Heart right ventricle (tissue), 16 donors: ENCODE results near the gene WRNIP1. TPM values are rescaled to one million over a fixed set of nuclear protein-coding genes. Genes with fewer than 3 reads are reported as not detected.
A peak's percentile ranks its signal among the peaks of the same experiment; 100 is the strongest.

ENCODE experiments used
- ATAC-seq, 8 donors: fragments of 200-7000 bp; cut with Tn5 transposase; one replicate each; pipeline ENCODE4 v1.9.1; 2020; ENCODE audit warnings: mild to moderate bottlenecking in 8 of 8, moderate library complexity in 8 of 8, moderate number of reproducible peaks in 1 of 8
- DNase-seq, 2 donors: peaks; one replicate each; pipeline ENCODE4 v3.0.0-alpha.2; 2020
- H3K27ac ChIP-seq, 10 donors: fragments of 200-600 bp; sonication (generic) in 2 of 10; one replicate each; pipeline versions ENCODE4 v1.5.0 to v1.8.0; 2020 to 2022; ENCODE audit warnings: mild to moderate bottlenecking in 3 of 10
- H3K27me3 ChIP-seq, 7 donors: fragments of 200-600 bp; one replicate each; pipeline ENCODE4 v1.8.0; 2021 to 2022; ENCODE audit warnings: mild to moderate bottlenecking in 2 of 7
- H3K36me3 ChIP-seq, 9 donors: fragments of 200-600 bp; sonication (generic) in 1 of 9; one replicate each; pipeline versions ENCODE4 v1.5.0 to v1.8.0; 2020 to 2022; ENCODE audit warnings: mild to moderate bottlenecking in 2 of 9
- H3K4me1 ChIP-seq, 9 donors: fragments of 200-600 bp; sonication (generic) in 1 of 9; one replicate each; pipeline versions ENCODE4 v1.5.0 to v1.8.0; 2020 to 2022; ENCODE audit warnings: mild to moderate bottlenecking in 4 of 9
- H3K4me3 ChIP-seq, 10 donors: fragments of 200-600 bp; sonication (generic) in 2 of 10; one replicate each; pipeline versions ENCODE4 v1.5.0 to v1.8.0; 2020 to 2022; ENCODE audit warnings: mild to moderate bottlenecking in 7 of 10, moderate library complexity in 2 of 10
- H3K9me3 ChIP-seq, 11 donors: fragments of 200-600 bp in 10 of 11; sonication (generic) in 2 of 11; one replicate each; pipeline versions ENCODE4 v1.5.0 to v1.8.0; 2013 to 2022; ENCODE audit warnings: mild to moderate bottlenecking in 2 of 11, control low read depth in 1 of 11, moderate library complexity in 1 of 11
- CTCF ChIP-seq, 9 donors: fragments of 200-600 bp; sonication (generic) in 2 of 9; IDR thresholded peaks; one replicate each; pipeline versions ENCODE4 v1.5.0 to v1.8.0; 2021 to 2022; ENCODE audit warnings: antibody characterized with exemption in 9 of 9, mild to moderate bottlenecking in 5 of 9, moderate library complexity in 1 of 9
- WGBS, 2 donors: extraction: QIAGEN DNeasy Blood & Tissue Kit; methylation state at CpG; one replicate each; pipeline ENCODE4 v1.1.7; 2013; ENCODE audit warnings: inconsistent platforms in 1 of 2; 5-methylcytosine and 5-hydroxymethylcytosine counted together
- intact Hi-C, 10 donors: fragments of 100-400 bp; cut with DNase I; formaldehyde crosslinking; loops; one replicate each; pipeline versions ENCODE4 v1.11.1 to v1.14.2; 2022
- polyA plus RNA-seq, 2 donors: library from polyadenylated mRNA; stranded (reverse); fragments of 200-250 nt; gene quantifications; one replicate each; pipeline ENCODE4 v1.2.3, GENCODE V29; 2013
- total RNA-seq, 10 donors: library from RNA; stranded (reverse); fragmentation: NEBNext Ultra II Directional in 3 of 10; extraction: Animal tissue kit (Norgen Biotek cat#: 25700) in 3 of 10; gene quantifications; one replicate each; pipeline versions ENCODE4 v1.2.1 to v1.2.4, GENCODE V29; 2021 to 2023
- donor health status: Arrhythmogenic right ventricular cardiomyopathy.
- donor health status: ischemic (EF 13 %, LVEDD 7.1; RV severe dilation, severe dysfunction).
- donor health status: healthy with polysubstance abuse.
- donor health status: DM: no; HTN: yes; CAD: no.
- donor health status: DM: no; HTN: no; CAD: no.
- donor health status: ischemic (EF 25% LVEDD 6.9; RV normal size, moderate dysfunction).
- donor health status: ischemic (EF 25% LVEDD 5.7; RV mildly dilated, moderate dysfunction).
- donor health status: healthy.
- donor health status: DM: yes; HTN: yes; CAD: no.
- donor health status: Ischemic cardiomyopathy.
- donor health status: ischemic (EF 35%, LVEDD 5.7; RV mildly dilated, moderate dysfunction).
- donor health status: nonischemic (EF 11% LVEDD 7.7; RV severe dilation, severe dysfunction).
- donor health status: DM: yes; HTN: yes; CAD: no.
- donor health status: PGD.
- donor health status: ischemic (EF 29% LVEDD 5.4; RV normal size, mild dysfunction).
- donor health status: nonischemic (EF 23%, LVEDD 6.1; RV moderate dilation, normal function).

Gene WRNIP1
- total and polyA plus RNA-seq, 12 donors, result 29.7 to 44.9 (median 35.6) TPM

- no peak for DNase-seq
- peak in 1 of 8 donors; percentile 12 for ATAC-seq
- Histone ChIP-seq H3K36me3 (no peaks in the 10 kb centered on the region), H3K27me3 (no peaks in the 10 kb centered on the region), H3K4me1 (peaks cover 0 to 49% (median 30%) of the 10 kb centered on the region in 9 donors), H3K4me3 (no peak overlapping the region), H3K9me3 (no peaks in the 10 kb centered on the region), H3K27ac (peak overlapping the region in 4 of 10 donors; percentile 12 to 50 (median 44))
- intact Hi-C loops, result no loop called here
- no peak for TF ChIP-seq CTCF (IDR thresholded peaks at IDR 0.05)
- WGBS, 2 donors, result 68 to 78% methylated on average over 3 of the region's 3 CpGs
These were observed 41.5 kb downstream of the WRNIP1 start for GRCh38 chr6:2806644-2807043.

GRCh38 chr6:2807342-2808090 lies 42.3 kb downstream of the WRNIP1 start:
- WGBS, 2 donors, result 44 to 58% methylated on average over 9 of the region's 9 CpGs
- H3K27me3 ChIP-seq, result no peaks in the 10 kb centered on the region
- H3K4me1 ChIP-seq, result peaks cover 0 to 49% (median 30%) of the 10 kb centered on the region in 9 donors
- intact Hi-C loops, result no loop called here
- peak in 6 of 8 donors; percentile 56 to 70 (median 65) for ATAC-seq
- H3K9me3 ChIP-seq, result no peaks in the 10 kb centered on the region
- H3K27ac ChIP-seq, result peak overlapping the region in 7 of 10 donors; percentile 3 to 50 (median 26)
- no peak overlapping the region for H3K4me3 ChIP-seq
- TF ChIP-seq CTCF (IDR thresholded peaks at IDR 0.05), result no peak
- no peaks in the 10 kb centered on the region for H3K36me3 ChIP-seq
- no peak for DNase-seq

- H3K27ac ChIP-seq, result no peak overlapping the region
- DNase-seq, result no peak
- H3K4me3 ChIP-seq, result no peak overlapping the region
- H3K9me3 ChIP-seq, result no peaks in the 10 kb centered on the region
- TF ChIP-seq CTCF (IDR thresholded peaks at IDR 0.05), result no peak
- ATAC-seq, result no peak
- no peaks in the 10 kb centered on the region for H3K27me3 ChIP-seq
- H3K36me3 ChIP-seq, result no peaks in the 10 kb centered on the region
- WGBS, 2 donors, result 53 to 64% methylated on average over 2 of the region's 2 CpGs
- intact Hi-C loops, result no loop called here
- peaks cover 0 to 47% (median 30%) of the 10 kb centered on the region in 9 donors for H3K4me1 ChIP-seq
These were observed 43.8 kb downstream of the WRNIP1 start for GRCh38 chr6:2809015-2809414.

GRCh38 chr6:2810092-2810671 lies 45.0 kb downstream of the WRNIP1 start:
- no peak for DNase-seq
- Histone ChIP-seq H3K9me3 (peaks cover 0 to 2% (median 0%) of the 10 kb centered on the region in 11 donors), H3K27ac (no peak overlapping the region), H3K4me3 (no peak overlapping the region), H3K36me3 (no peaks in the 10 kb centered on the region), H3K27me3 (no peaks in the 10 kb centered on the region), H3K4me1 (peaks cover 0 to 40% (median 24%) of the 10 kb centered on the region in 9 donors)
- ATAC-seq, result peak in 1 of 8 donors; percentile 7
- 89 to 95% methylated on average over 9 of the region's 9 CpGs for WGBS, 2 donors
- TF ChIP-seq CTCF (IDR thresholded peaks at IDR 0.05), result no peak
- intact Hi-C loops, result no loop called here
